ENCODE measurements around the gene LYL1.
A peak's percentile ranks its signal among the peaks of the same experiment; 100 is the strongest.

Gene LYL1

DNA sequence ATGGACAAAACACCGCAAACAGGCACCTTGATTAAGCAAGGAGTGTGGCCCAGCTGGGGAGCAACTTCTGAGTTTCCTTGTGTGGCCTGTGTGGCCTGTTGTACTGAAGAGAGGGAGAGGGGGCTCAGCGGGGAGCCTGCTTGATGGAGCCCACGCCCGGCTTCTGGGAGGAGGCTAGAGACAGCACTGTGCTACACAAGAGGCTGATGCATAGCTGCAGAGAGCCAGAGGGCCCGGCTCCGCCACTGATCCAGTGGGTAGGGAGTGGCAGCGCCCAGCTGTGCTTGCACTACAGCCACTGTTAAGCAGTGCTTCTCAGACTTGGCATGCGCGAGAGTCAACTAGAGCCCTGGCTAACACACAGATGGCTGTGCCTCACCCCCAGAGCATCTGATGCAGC is 19.0 kb downstream of the LYL1 start:
- Mint-ChIP-seq H3K27me3 (ENCODE audit: low read depth) (peaks cover 37% of the 10 kb centered on the region), H3K4me1 (peaks cover 40% of the 10 kb centered on the region), H3K9me3 (peaks cover 2% of the 10 kb centered on the region), H3K27ac (peak overlapping the region in 2 of 3 experiments; percentile 93 to 94), H3K4me3 (no peak overlapping the region), H3K36me3 (ENCODE audit: low read depth) (no peaks in the 10 kb centered on the region)
- TF ChIP-seq, protein P1, sequence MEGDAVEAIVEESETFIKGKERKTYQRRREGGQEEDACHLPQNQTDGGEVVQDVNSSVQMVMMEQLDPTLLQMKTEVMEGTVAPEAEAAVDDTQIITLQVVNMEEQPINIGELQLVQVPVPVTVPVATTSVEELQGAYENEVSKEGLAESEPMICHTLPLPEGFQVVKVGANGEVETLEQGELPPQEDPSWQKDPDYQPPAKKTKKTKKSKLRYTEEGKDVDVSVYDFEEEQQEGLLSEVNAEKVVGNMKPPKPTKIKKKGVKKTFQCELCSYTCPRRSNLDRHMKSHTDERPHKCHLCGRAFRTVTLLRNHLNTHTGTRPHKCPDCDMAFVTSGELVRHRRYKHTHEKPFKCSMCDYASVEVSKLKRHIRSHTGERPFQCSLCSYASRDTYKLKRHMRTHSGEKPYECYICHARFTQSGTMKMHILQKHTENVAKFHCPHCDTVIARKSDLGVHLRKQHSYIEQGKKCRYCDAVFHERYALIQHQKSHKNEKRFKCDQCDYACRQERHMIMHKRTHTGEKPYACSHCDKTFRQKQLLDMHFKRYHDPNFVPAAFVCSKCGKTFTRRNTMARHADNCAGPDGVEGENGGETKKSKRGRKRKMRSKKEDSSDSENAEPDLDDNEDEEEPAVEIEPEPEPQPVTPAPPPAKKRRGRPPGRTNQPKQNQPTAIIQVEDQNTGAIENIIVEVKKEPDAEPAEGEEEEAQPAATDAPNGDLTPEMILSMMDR (IDR thresholded peaks at IDR 0.05; ENCODE audit: unreplicated experiment in 3 of 3), result no peak

DNA sequence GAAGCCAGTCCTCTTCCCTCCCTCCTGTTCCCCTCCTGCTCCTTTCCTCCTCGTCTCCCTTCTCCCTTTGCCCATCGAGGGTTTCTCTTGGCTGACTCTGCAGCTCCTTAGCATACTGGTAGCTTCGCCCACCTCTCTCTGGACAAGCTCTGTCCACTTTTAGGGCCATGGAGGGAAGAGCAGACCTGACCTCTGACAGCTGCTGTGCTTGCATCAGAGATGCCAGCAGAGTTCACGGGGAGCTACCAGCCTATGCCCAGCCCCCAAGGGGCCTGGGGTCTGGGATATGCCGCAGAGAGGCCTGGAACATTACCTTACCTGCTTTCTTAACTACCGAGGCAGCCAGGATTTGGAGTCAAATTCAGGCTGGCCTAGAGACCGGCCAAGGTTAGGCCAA is 19.7 kb downstream of the LYL1 start:
- no peaks in the 10 kb centered on the region for H3K36me3 Mint-ChIP-seq (ENCODE audit: low read depth)
- H3K4me3 Mint-ChIP-seq, result peak overlapping the region in 1 of 3 experiments; percentile 35
- peaks cover 2% of the 10 kb centered on the region for H3K9me3 Mint-ChIP-seq
- TF ChIP-seq, protein P1 (IDR thresholded peaks at IDR 0.05; ENCODE audit: unreplicated experiment in 3 of 3), result no peak
- H3K27ac Mint-ChIP-seq, result peak overlapping the region; percentile 85 to 94 (median 93)
- H3K4me1 Mint-ChIP-seq, result peaks cover 43% of the 10 kb centered on the region
- peaks cover 32% of the 10 kb centered on the region for H3K27me3 Mint-ChIP-seq (ENCODE audit: low read depth)

- TF ChIP-seq, protein P1 (IDR thresholded peaks at IDR 0.05; ENCODE audit: unreplicated experiment in 3 of 3), result peak; percentile 34 to 47 (median 35)
- H3K4me1 Mint-ChIP-seq, result peaks cover 49% of the 10 kb centered on the region
- peaks cover 2% of the 10 kb centered on the region for H3K9me3 Mint-ChIP-seq
- H3K4me3 Mint-ChIP-seq, result peak overlapping the region in 1 of 3 experiments; percentile 24
- H3K27me3 Mint-ChIP-seq (ENCODE audit: low read depth), result peaks cover 28% of the 10 kb centered on the region
- H3K27ac Mint-ChIP-seq, result peak overlapping the region; percentile 85 to 94 (median 93)
- no peaks in the 10 kb centered on the region for H3K36me3 Mint-ChIP-seq (ENCODE audit: low read depth)
These were observed 20.3 kb downstream of the LYL1 start for GRCh38 chr19:13082192-13083007.

- Mint-ChIP-seq H3K27ac (peak overlapping the region; percentile 96 to 98 (median 97)), H3K36me3 (ENCODE audit: low read depth) (no peaks in the 10 kb centered on the region), H3K9me3 (peaks cover 2% of the 10 kb centered on the region), H3K4me1 (peaks cover 58% of the 10 kb centered on the region), H3K4me3 (peak overlapping the region in 2 of 3 experiments; percentile 19 to 32), H3K27me3 (ENCODE audit: low read depth) (peaks cover 20% of the 10 kb centered on the region)
- TF ChIP-seq, protein P1 (IDR thresholded peaks at IDR 0.05; ENCODE audit: unreplicated experiment in 3 of 3), result no peak
These were observed 23.1 kb downstream of the LYL1 start for GRCh38 chr19:13079542-13079986.

DNA sequence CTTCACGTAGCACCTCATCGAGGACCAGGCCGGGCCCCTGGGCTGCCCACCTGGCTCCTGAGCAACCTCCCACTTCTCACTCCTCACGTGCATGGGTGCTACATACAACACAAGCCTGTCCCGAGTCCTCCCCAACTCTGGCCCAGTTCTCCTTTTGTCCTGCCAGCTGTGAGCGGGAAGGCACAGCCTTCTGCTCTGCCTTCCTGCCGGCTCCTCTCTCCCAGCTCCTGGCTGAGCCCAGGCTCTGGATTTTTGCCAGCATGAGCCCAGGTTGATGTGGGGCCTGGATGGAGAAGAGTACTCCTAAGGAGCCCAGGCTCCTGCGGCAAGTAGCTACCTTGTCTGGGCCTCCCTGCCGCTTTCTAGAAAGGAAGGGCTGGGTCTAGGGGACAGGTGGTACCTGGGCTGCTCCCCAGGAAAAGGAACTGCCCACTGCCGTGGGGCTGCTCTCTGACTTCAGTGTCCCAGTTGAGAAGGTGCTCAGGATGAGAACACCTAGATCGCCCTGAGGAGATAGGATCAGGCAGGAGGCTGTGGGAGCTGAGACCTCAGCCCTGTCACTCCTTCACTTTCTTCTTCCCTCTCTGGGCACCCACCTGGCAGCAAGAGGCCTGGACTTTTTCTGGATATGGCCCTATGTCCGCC is 23.6 kb downstream of the LYL1 start:
- Mint-ChIP-seq H3K27me3 (ENCODE audit: low read depth) (peaks cover 22% of the 10 kb centered on the region), H3K9me3 (no peaks in the 10 kb centered on the region), H3K4me1 (peaks cover 60% of the 10 kb centered on the region), H3K36me3 (ENCODE audit: low read depth) (no peaks in the 10 kb centered on the region), H3K27ac (peak overlapping the region; percentile 96 to 98 (median 97)), H3K4me3 (peak overlapping the region; percentile 35 to 56 (median 50))
- TF ChIP-seq, protein P1 (IDR thresholded peaks at IDR 0.05; ENCODE audit: unreplicated experiment in 3 of 3), result no peak
